Prostate gland (tissue), 2 donors: ENCODE measurements around the gene NEO1.

Experiments used
- POLR2AphosphoS5 ChIP-seq: sonication (generic); formaldehyde crosslinking; IDR thresholded peaks from one replicate; pipeline ENCODE4 v1.6.1; 2017; ENCODE audit warnings: antibody characterized with exemption
- TF ChIP-seq, protein P1 (sequence below), 4 experiments: fragments of 200-600 bp in 2 of 4; fragments of 450-650 bp in 2 of 4; sonication (generic) in 2 of 4; IDR thresholded peaks; 1 replicate in 3 of 4; 2 replicates in 1 of 4; pipeline ENCODE4 v1.5.1; 2016 to 2019; ENCODE audit warnings: antibody characterized with exemption in 4 of 4, mild to moderate bottlenecking in 2 of 4, moderate library complexity in 2 of 4

DNA sequence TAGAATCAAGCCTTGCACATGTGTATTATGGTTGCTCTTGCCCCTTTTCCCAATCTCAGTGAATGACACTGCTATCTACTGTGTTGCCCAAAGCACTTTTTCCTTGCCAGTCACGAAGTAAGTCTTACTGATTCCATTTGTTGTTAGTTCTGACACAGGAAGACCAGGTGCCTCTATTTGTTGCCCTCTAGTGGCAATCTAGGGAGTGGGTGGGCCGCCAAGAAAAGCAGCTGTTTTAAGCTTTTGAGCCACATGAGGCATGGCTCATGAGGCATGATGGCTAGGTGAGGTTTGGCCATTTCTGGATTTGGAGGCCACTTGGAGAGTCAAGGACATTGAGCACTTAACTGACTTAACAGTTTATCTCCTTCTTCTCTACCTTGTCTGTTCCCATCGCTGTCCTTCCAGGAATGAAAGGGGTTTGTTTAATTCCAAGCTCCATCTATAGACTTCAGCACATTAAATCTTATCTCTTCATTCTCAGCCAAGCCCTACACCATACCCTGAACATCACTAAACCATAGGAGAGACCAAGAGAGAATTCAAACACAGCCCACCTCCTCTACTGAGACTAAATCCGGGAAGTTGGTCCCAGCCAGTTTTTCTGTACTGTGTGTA is 213.4 kb downstream of the NEO1 start:
- TF ChIP-seq, protein P1, sequence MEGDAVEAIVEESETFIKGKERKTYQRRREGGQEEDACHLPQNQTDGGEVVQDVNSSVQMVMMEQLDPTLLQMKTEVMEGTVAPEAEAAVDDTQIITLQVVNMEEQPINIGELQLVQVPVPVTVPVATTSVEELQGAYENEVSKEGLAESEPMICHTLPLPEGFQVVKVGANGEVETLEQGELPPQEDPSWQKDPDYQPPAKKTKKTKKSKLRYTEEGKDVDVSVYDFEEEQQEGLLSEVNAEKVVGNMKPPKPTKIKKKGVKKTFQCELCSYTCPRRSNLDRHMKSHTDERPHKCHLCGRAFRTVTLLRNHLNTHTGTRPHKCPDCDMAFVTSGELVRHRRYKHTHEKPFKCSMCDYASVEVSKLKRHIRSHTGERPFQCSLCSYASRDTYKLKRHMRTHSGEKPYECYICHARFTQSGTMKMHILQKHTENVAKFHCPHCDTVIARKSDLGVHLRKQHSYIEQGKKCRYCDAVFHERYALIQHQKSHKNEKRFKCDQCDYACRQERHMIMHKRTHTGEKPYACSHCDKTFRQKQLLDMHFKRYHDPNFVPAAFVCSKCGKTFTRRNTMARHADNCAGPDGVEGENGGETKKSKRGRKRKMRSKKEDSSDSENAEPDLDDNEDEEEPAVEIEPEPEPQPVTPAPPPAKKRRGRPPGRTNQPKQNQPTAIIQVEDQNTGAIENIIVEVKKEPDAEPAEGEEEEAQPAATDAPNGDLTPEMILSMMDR (IDR thresholded peaks at IDR 0.05) = peak in 2 of 4 experiments; percentile 29 to 38
- TF ChIP-seq POLR2AphosphoS5 = no peak
